Neural cell (in vitro differentiated cells): ENCODE measurements around the gene EPHA6.

Experiments used
- EZH2 ChIP-seq: fragments of 200-600, 300-800 bp; shearing (Covaris generic), sonication (generic); IDR thresholded peaks from 2 replicates; pipeline ENCODE4 v1.6.1; 2014; ENCODE audit warnings: antibody characterized with exemption, low read length, borderline replicate concordance, mild to moderate bottlenecking; ENCODE audit not compliant: insufficient read depth, poor library complexity, severe bottlenecking
- TF ChIP-seq, protein P1 (sequence below): fragments of 450-650 bp; IDR thresholded peaks from 2 replicates; pipeline ENCODE4 v1.5.1; 2014; ENCODE audit warnings: antibody characterized with exemption, mild to moderate bottlenecking, moderate library complexity; ENCODE audit not compliant: poor library complexity, severe bottlenecking

DNA sequence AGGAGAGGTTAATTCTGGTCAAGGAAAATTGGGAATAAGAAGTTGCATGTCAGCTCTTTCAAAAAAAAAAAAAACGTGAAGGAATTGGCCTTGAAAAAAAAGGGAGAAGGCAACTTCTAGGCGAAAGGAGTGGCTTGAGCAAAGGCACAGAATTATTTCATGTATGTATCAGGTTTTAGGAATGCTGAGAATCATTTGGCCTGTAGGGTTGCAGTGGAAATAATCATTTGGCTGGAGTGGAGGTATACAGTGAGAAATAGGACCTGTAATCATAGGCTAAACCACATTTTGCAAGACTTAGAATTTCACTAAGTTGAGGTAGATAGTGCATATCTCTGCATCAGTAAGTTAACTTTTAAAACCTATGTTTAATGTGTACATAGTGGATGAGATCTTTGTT, 54.9 kb downstream of the EPHA6 start:
- TF ChIP-seq, protein P1, sequence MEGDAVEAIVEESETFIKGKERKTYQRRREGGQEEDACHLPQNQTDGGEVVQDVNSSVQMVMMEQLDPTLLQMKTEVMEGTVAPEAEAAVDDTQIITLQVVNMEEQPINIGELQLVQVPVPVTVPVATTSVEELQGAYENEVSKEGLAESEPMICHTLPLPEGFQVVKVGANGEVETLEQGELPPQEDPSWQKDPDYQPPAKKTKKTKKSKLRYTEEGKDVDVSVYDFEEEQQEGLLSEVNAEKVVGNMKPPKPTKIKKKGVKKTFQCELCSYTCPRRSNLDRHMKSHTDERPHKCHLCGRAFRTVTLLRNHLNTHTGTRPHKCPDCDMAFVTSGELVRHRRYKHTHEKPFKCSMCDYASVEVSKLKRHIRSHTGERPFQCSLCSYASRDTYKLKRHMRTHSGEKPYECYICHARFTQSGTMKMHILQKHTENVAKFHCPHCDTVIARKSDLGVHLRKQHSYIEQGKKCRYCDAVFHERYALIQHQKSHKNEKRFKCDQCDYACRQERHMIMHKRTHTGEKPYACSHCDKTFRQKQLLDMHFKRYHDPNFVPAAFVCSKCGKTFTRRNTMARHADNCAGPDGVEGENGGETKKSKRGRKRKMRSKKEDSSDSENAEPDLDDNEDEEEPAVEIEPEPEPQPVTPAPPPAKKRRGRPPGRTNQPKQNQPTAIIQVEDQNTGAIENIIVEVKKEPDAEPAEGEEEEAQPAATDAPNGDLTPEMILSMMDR: no peak
- TF ChIP-seq EZH2: no peak
